ENCODE data around the gene CHMP4B. TPM values are rescaled to one million over a fixed set of nuclear protein-coding genes. Genes with fewer than 3 reads are reported as not detected.

CHMP4B gene
- polyA plus RNA-seq, 1 of the 3 experiments (the other 2 are of a cell fraction) = 123 TPM

GRCh38 chr20:33765099-33765498 lies 46.0 kb upstream of the CHMP4B start:
- ChIA-PET POLR2A (no interaction called here), CTCF (interaction anchor here (1.8 kb wide), 1 partner anchor 27 kb away, joined by 5 read pairs; no protein-coding TSS in a partner anchor)
- no peaks in the 10 kb centered on the region for H3K27me3 ChIP-seq (ENCODE audit: insufficient read depth)
- no peak overlapping the region for H3K4me3 ChIP-seq (ENCODE audit: low read depth in 2 of 2, low read length in 1 of 2)
- H3K79me2 ChIP-seq (ENCODE audit: insufficient read depth) = no peaks in the 10 kb centered on the region
- no peaks in the 10 kb centered on the region for H3K9me3 ChIP-seq
- H3F3A ChIP-seq (replicated peaks; ENCODE audit: insufficient read depth) = no peaks in the 10 kb centered on the region
- H4K20me1 ChIP-seq (ENCODE audit: insufficient read depth) = no peaks in the 10 kb centered on the region
- H3K9ac ChIP-seq = no peak overlapping the region
- H3K4me1 ChIP-seq (ENCODE audit: control insufficient read depth in 1 of 2, insufficient read depth in 2 of 2, low read depth in 1 of 2, low read length in 1 of 2) = no peaks in the 10 kb centered on the region
- TF ChIP-seq CHD2 (IDR thresholded peaks at IDR 0.05; ENCODE audit: low read length, partially characterized antibody) = no peak
- no peak overlapping the region for H3K4me2 ChIP-seq
- no peaks in the 10 kb centered on the region for H3K9me2 ChIP-seq
- no peak overlapping the region for H2AFZ ChIP-seq (ENCODE audit: low read depth)
- H3K27ac ChIP-seq (ENCODE audit: low read depth in 2 of 2, low read length in 1 of 2) = no peak overlapping the region
- WGBS (ENCODE audit: low lambda C conversion rate) = 95% methylated on average over 2 of the region's 2 CpGs
- no peaks in the 10 kb centered on the region for H3K36me3 ChIP-seq (replicated peaks in 1 of 2; ENCODE audit: control insufficient read depth in 1 of 2, insufficient read depth in 2 of 2, low read length in 1 of 2)
- no peak for DNase-seq

DNA sequence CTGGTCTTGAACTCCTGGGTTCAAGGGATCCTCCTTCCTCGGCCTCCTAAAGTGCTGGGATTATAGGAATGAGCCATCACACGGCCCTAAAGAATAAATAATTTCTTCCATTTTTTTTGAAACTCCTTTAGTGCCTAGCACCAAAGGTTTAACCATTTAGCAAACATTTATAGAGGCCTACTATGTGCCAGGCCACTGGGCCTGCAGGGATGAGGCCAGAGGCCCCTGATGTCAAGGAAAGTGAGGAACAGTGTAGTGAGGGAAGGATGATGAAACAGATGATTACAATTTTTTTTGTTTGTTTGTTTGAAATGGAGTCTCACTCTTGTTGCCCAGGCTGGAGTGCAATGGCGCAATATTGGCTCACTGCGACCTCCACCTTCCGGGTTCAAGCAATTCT lies 45.6 kb upstream of the CHMP4B start:
- DNase-seq = no peak
- 94% methylated on average over 5 of the region's 5 CpGs for WGBS (ENCODE audit: low lambda C conversion rate)
- POLR2A ChIA-PET = no interaction called here
- Histone ChIP-seq H2AFZ (ENCODE audit: low read depth) (no peak overlapping the region), H3K9ac (no peak overlapping the region), H3K9me2 (no peaks in the 10 kb centered on the region), H3K4me2 (no peak overlapping the region), H3K27ac (ENCODE audit: low read depth in 2 of 2, low read length in 1 of 2) (no peak overlapping the region), H3F3A (replicated peaks; ENCODE audit: insufficient read depth) (no peaks in the 10 kb centered on the region), H3K79me2 (ENCODE audit: insufficient read depth) (no peaks in the 10 kb centered on the region), H3K9me3 (no peaks in the 10 kb centered on the region), H4K20me1 (ENCODE audit: insufficient read depth) (no peaks in the 10 kb centered on the region), H3K4me1 (ENCODE audit: control insufficient read depth in 1 of 2, insufficient read depth in 2 of 2, low read depth in 1 of 2, low read length in 1 of 2) (no peaks in the 10 kb centered on the region), H3K4me3 (ENCODE audit: low read depth in 2 of 2, low read length in 1 of 2) (no peak overlapping the region), H3K27me3 (ENCODE audit: insufficient read depth) (no peaks in the 10 kb centered on the region), H3K36me3 (replicated peaks in 1 of 2; ENCODE audit: control insufficient read depth in 1 of 2, insufficient read depth in 2 of 2, low read length in 1 of 2) (no peaks in the 10 kb centered on the region)
- TF ChIP-seq, protein P1, sequence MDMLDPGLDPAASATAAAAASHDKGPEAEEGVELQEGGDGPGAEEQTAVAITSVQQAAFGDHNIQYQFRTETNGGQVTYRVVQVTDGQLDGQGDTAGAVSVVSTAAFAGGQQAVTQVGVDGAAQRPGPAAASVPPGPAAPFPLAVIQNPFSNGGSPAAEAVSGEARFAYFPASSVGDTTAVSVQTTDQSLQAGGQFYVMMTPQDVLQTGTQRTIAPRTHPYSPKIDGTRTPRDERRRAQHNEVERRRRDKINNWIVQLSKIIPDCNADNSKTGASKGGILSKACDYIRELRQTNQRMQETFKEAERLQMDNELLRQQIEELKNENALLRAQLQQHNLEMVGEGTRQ (IDR thresholded peaks at IDR 0.05; ENCODE audit: borderline replicate concordance, low read depth, low read length) = no peak
- TF ChIP-seq SMC3 (IDR thresholded peaks at IDR 0.05; ENCODE audit: low read depth, low read length) (no peak), CTCF (IDR thresholded peaks at IDR 0.05) (no peak), CHD2 (IDR thresholded peaks at IDR 0.05; ENCODE audit: low read length, partially characterized antibody) (no peak), EP300 (IDR thresholded peaks at IDR 0.05; ENCODE audit: borderline replicate concordance in 1 of 2, low read depth in 1 of 2, low read length in 1 of 2) (no peak), TCF12 (IDR thresholded peaks at IDR 0.05) (no peak), JUND (IDR thresholded peaks at IDR 0.05) (no peak), PBX3 (IDR thresholded peaks at IDR 0.05) (no peak), MEF2A (IDR thresholded peaks at IDR 0.05; ENCODE audit: borderline replicate concordance, low read depth) (no peak), RXRA (IDR thresholded peaks at IDR 0.05; ENCODE audit: borderline replicate concordance, low read depth) (no peak)
- TF ChIP-seq, protein P2, sequence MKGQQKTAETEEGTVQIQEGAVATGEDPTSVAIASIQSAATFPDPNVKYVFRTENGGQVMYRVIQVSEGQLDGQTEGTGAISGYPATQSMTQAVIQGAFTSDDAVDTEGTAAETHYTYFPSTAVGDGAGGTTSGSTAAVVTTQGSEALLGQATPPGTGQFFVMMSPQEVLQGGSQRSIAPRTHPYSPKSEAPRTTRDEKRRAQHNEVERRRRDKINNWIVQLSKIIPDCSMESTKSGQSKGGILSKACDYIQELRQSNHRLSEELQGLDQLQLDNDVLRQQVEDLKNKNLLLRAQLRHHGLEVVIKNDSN (IDR thresholded peaks at IDR 0.05; ENCODE audit: borderline replicate concordance, low read depth) = no peak
- CTCF ChIA-PET = interaction anchor here (1.8 kb wide), 1 partner anchor 27 kb away, joined by 5 read pairs; no protein-coding TSS in a partner anchor

Measured in SK-N-SH (cell line).